ENCODE results near the gene TMEM198. TPM values are rescaled to one million over a fixed set of nuclear protein-coding genes. Genes with fewer than 3 reads are reported as not detected.
A peak's percentile ranks its signal among the peaks of the same experiment; 100 is the strongest.

Gene TMEM198
- total RNA-seq, 1 donor from 2014 or later, result 2.9 TPM

DNA sequence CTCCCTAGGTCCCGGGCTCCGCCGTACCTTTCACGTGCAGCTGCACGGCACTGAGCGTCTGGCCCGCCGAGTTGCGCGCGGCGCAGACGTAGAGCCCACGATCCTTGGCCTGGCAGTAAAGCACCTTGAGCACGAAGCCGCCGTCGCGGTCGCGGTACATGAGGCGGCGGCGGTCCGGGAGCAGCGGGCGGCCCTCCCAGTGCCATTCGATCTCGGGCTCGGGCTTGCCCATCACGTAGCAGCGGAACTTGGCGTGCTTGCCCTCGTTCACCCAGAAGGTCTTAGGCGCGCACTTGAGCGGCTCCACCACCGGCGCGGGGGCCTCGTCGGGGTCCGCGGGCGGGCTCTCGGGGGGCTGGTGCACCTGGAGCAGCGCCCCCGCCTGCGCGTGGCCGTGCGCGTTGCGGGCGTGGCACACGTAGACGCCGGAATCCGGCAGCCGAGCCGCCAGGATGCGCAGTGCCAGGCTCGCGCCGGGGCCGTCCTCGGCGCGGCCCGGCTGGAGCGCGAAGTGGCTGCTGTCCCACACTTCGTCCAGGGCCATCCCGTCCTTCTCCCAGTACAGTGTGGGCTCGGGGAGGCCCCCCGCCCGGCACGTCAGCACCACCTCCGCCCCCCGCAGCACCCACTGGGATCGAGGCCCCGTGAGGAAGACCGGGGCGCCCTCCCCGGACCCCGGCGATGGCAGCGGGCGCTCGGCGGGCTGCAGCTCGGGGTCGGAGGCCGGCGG lies 26.5 kb downstream of the TMEM198 start:
- H3K9me3 ChIP-seq, result no peaks in the 10 kb centered on the region
- peaks cover 7% of the 10 kb centered on the region for H3K36me3 ChIP-seq
- no peaks in the 10 kb centered on the region for H3K27me3 ChIP-seq
- H3K4me3 ChIP-seq, result peak overlapping the region; percentile 61
- peak; percentile 55 for ATAC-seq
- TF ChIP-seq, protein P1, sequence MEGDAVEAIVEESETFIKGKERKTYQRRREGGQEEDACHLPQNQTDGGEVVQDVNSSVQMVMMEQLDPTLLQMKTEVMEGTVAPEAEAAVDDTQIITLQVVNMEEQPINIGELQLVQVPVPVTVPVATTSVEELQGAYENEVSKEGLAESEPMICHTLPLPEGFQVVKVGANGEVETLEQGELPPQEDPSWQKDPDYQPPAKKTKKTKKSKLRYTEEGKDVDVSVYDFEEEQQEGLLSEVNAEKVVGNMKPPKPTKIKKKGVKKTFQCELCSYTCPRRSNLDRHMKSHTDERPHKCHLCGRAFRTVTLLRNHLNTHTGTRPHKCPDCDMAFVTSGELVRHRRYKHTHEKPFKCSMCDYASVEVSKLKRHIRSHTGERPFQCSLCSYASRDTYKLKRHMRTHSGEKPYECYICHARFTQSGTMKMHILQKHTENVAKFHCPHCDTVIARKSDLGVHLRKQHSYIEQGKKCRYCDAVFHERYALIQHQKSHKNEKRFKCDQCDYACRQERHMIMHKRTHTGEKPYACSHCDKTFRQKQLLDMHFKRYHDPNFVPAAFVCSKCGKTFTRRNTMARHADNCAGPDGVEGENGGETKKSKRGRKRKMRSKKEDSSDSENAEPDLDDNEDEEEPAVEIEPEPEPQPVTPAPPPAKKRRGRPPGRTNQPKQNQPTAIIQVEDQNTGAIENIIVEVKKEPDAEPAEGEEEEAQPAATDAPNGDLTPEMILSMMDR (IDR thresholded peaks at IDR 0.05), result peak; percentile 7
- H3K27ac ChIP-seq, result peak overlapping the region; percentile 80
- peak; percentile 71 for DNase-seq
- intact Hi-C loops (cut with DNase I), result no loop called here
- peaks cover 6% of the 10 kb centered on the region for H3K4me1 ChIP-seq

DNA sequence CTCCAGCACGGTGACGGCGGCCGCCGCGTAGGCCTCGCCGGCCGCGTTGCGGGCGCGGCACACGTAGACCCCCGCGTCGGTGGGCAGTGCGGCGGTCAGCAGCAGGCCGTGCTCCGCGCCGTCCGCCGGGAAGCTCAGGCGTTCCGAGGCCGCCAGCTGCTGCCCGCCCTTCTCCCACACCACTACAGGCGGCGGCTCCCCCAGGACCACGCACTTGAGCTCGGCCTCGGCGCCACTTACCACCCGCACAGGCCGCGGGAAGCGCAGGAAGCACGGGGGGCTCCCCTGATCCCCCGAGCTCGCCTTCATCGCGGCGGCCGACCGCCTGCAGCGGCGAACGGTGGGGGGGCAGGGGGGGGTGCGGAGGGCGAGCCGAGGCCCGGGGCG lies 27.1 kb downstream of the TMEM198 start:
- peaks cover 6% of the 10 kb centered on the region for H3K4me1 ChIP-seq
- peak; percentile 69 for DNase-seq
- peak overlapping the region; percentile 61 for H3K4me3 ChIP-seq
- peak overlapping the region; percentile 80 for H3K27ac ChIP-seq
- no peaks in the 10 kb centered on the region for H3K27me3 ChIP-seq
- H3K36me3 ChIP-seq, result peaks cover 7% of the 10 kb centered on the region
- ATAC-seq, result peak; percentile 15
- no peaks in the 10 kb centered on the region for H3K9me3 ChIP-seq
- intact Hi-C loops (cut with DNase I), result no loop called here
- TF ChIP-seq, protein P1 (IDR thresholded peaks at IDR 0.05), result no peak

DNA sequence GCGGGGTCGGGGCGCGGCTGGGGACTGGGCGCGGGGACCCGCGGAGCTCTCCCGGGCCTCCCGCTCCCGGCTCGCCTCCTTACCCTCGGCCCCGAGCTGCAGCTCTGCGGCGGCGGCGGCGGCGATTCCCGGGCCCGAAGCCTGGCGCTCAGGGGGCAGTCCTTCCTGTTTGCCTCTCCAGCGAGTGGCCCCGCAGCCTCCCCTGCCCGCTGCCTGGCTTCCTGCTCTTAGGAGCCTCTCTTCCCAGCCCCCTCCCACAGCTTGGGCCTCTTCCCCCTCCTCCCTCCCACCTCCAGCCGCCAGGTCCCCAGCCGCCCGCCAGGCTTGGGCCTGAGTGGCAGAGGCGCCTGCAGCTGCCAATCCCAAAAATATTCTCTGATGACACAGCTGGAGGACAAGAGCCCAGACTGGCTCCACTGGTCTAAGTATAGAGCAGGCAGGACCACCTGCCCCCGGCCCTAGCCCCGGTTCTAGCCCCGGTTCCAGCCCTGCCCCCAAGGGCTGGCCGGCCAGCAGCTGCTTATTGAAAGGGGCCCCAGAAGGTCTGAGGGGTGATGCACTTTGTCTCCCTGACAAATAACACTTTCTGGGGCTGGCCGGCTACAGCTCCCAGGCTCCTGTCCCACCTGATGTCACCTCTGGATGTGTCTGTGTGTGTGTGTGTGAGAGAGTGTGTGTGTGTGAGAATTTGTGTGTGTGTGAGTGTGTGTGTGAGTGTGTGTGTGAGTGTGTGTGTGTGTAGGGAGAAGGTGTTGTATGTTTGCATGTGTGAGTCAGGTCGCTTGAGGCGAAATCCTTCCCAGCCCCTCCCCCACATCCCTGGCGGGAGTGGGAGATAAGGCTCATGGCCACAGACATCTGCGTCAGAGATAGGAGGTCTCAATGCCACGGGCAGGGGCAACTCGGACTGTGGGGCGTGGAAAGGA lies 27.7 kb downstream of the TMEM198 start, which contains the start of gene OBSL1:
OBSL1 (minus strand) TSS at position 229 of the 926 bp plus-strand sequence. CDS start 307 bp downstream, outside the sequence.
- TF ChIP-seq, protein P1 (IDR thresholded peaks at IDR 0.05), result no peak

DNA sequence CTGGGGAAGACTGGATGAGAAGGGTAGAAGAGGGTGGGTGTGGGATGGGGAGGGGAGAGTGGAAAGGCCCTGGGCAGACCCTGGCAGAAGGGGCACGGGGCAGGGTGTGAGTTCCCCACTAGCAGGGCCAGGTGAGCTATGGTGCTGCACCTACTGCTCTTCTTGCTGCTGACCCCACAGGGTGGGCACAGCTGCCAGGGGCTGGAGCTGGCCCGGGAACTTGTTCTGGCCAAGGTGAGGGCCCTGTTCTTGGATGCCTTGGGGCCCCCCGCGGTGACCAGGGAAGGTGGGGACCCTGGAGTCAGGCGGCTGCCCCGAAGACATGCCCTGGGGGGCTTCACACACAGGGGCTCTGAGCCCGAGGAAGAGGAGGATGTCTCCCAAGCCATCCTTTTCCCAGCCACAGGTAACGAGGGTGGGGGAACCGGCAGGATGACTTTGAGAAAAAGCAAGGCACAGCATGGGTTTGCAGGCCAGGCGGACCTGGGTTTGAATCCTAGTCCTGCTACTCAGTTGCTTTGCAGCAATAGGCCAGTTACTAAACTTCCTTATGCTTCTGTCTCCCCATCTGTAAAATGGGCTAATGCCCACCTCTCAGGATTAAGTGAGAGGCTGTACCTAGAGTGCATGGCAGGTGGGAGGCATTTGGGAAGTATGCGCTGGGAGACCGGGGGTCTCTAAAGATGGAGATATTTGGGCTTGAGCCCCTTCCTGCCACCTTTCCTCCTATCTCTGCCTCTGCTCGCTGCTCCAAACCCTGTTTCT lies 28.6 kb downstream of the TMEM198 start, which contains the start of gene INHA:
INHA (plus strand) TSS at position 74 of the 765 bp plus-strand sequence; CDS start at position 139, 65 bp downstream.
- H3K4me3 ChIP-seq, result peak within 1 kb of the TSS; percentile 61
- no peaks in the 10 kb centered on the region for H3K9me3 ChIP-seq
- peaks cover 7% of the 10 kb centered on the region for H3K36me3 ChIP-seq
- peaks cover 6% of the 10 kb centered on the region for H3K4me1 ChIP-seq
- TF ChIP-seq, protein P1 (IDR thresholded peaks at IDR 0.05), result no peak
- ATAC-seq, result no peak
- H3K27me3 ChIP-seq, result no peaks in the 10 kb centered on the region
- peak within 1 kb of the TSS; percentile 80 for H3K27ac ChIP-seq
- DNase-seq, result no peak
- intact Hi-C loops (cut with DNase I), result no loop called here

More for the DNA sequence above, 27.7 kb downstream of the TMEM198 start, which contains the start of gene OBSL1:
- H3K9me3 ChIP-seq, result no peaks in the 10 kb centered on the region
- H3K27ac ChIP-seq, result peak within 1 kb of the TSS; percentile 80
- H3K4me3 ChIP-seq, result peak within 1 kb of the TSS; percentile 61
- no peaks in the 10 kb centered on the region for H3K27me3 ChIP-seq
- H3K36me3 ChIP-seq, result peaks cover 7% of the 10 kb centered on the region
- ATAC-seq, result peak; percentile 80
- peaks cover 6% of the 10 kb centered on the region for H3K4me1 ChIP-seq
- intact Hi-C loops (cut with DNase I), result no loop called here
- peak; percentile 88 for DNase-seq

DNA sequence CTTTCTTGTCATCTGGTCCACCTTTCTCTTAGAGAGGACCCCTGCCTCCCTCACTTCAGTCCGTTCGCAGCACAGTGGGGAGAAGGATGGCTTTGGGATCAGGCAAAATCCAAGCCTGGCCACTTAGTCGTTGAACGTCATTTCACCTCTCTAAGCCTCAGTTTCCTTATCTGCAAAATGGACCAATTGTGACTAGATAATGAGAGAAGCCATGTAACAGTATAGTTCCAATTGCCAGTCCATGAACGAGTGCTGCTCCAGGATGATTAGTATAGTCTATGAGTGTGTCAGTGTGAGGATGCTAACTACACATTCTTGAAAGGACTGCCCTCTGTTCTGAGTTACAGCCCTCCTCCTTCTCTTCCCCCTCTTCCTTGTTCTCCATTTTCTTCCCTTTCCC lies 29.3 kb downstream of the TMEM198 start:
- no peak for ATAC-seq
- no peaks in the 10 kb centered on the region for H3K27me3 ChIP-seq
- intact Hi-C loops (cut with DNase I), result no loop called here
- H3K36me3 ChIP-seq, result peaks cover 7% of the 10 kb centered on the region
- peaks cover 6% of the 10 kb centered on the region for H3K4me1 ChIP-seq
- H3K27ac ChIP-seq, result no peak overlapping the region
- DNase-seq, result no peak
- no peaks in the 10 kb centered on the region for H3K9me3 ChIP-seq
- no peak overlapping the region for H3K4me3 ChIP-seq
- TF ChIP-seq, protein P1 (IDR thresholded peaks at IDR 0.05), result no peak
